Retinal pigment epithelial cell (primary cell): ENCODE measurements around the gene SAMD5.

Source experiments
- DNase-seq: peaks from one replicate; pipeline ENCODE4 v3.0.0-alpha.2; 2010; ENCODE audit warnings: low read depth
- H3K4me3 ChIP-seq: 2 replicates; pipeline ENCODE4 v1.5.1; 2011; ENCODE audit warnings: mild to moderate bottlenecking, low read length, control low read depth, moderate library complexity
- TF ChIP-seq, protein P1 (sequence below): conservative IDR thresholded peaks from 2 replicates; pipeline ENCODE4 v1.5.1; 2011; ENCODE audit warnings: low read depth, low read length, control low read depth, inconsistent platforms

Gene SAMD5

DNA sequence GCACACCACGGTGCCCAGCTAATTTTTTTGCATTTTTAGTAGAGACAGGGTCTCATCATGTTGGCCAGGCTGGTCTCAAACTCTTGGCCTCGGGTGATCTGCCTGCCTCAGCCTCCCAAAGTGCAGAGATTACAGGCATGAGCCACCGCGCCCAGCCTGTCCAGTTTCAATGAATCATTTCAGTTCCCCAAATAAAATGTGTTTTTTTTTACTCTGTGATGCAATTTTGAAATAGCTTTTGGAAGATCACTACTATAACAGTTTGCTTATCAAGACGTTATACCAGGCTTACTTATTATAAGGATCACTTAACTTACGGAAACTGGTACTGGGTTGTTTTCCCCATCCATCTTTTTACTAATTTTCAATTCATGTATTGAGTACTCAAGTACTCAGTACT, 80.0 kb downstream of the SAMD5 start:
- DNase-seq = no peak
- H3K4me3 ChIP-seq = no peak overlapping the region
- TF ChIP-seq, protein P1, sequence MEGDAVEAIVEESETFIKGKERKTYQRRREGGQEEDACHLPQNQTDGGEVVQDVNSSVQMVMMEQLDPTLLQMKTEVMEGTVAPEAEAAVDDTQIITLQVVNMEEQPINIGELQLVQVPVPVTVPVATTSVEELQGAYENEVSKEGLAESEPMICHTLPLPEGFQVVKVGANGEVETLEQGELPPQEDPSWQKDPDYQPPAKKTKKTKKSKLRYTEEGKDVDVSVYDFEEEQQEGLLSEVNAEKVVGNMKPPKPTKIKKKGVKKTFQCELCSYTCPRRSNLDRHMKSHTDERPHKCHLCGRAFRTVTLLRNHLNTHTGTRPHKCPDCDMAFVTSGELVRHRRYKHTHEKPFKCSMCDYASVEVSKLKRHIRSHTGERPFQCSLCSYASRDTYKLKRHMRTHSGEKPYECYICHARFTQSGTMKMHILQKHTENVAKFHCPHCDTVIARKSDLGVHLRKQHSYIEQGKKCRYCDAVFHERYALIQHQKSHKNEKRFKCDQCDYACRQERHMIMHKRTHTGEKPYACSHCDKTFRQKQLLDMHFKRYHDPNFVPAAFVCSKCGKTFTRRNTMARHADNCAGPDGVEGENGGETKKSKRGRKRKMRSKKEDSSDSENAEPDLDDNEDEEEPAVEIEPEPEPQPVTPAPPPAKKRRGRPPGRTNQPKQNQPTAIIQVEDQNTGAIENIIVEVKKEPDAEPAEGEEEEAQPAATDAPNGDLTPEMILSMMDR = no peak

- DNase-seq = no peak
- TF ChIP-seq, protein P1 = no peak
- no peak overlapping the region for H3K4me3 ChIP-seq
These were observed 81.3 kb downstream of the SAMD5 start for GRCh38 chr6:147589739-147590250.

DNA sequence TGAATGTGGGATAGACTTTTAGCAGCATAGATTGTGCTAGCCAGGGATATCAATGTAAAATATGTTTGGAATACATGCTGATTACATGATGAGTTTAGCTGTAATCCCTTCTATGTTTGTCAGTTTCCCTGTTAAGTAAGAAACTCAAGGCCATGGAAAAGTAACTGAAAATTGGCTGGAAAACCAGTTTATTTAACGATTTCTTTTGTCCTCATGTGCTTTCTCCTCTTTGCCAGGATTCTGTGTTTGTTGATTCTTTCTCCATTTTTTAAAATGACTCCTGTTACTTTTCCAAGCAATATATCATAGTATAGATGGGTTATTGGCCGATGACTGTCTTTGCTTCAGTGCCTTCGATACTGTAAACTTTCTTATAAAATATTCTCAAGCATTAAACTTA, 87.5 kb downstream of the SAMD5 start:
- H3K4me3 ChIP-seq = no peak overlapping the region
- TF ChIP-seq, protein P1 = no peak
- DNase-seq = no peak

DNA sequence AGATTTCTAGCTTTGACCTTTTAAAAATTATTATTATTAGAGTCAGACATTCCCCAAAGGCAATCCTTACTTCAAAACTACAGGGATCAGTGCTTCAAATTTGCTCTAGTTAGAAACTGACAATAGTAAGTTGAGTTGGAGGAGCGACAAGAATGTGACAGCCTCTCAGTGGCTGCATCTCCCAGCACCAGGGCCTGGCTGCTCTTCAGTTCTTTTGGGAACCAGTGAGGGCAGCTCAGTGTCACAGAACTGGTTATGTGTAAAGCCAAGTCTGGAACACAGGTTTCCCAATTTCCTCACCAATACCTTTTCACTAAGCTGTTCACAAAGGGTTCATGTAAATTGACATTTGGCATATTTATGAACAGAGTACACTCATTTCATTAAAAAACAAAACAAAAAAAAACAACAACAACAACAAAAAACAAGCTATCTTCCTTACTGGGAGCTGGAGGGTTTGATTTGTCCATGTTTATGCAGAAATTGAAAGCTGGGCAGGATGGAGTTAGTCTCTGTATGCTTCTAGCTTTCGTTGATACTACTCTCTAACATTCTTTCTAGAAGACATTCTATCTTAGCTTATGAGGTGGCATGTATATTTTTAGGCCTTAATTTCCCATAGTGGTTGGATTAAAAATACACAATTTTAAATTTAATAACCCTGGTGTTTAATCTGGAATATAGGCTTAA, 95.0 kb downstream of the SAMD5 start:
- no peak overlapping the region for H3K4me3 ChIP-seq
- TF ChIP-seq, protein P1 = no peak
- no peak for DNase-seq

DNA sequence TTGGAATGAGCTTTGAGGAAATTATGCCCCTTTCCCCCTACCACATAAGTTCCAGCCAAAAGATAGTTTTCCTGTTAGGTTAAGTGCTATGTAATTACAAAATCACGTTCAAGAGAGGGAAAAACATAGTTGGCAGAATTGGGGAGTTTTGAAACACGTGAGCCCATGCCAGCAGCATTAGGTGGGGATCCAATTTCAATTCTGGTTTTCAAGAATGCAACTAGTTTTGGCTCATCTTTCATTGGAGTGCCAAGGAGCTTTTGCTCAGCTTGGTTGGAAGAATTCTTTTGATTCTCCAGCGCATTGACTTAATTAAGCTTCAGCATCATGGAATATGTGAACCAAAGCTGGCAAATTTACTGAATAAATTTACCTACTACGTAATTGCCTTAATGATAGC, 95.9 kb downstream of the SAMD5 start:
- no peak for DNase-seq
- no peak overlapping the region for H3K4me3 ChIP-seq
- TF ChIP-seq, protein P1 = no peak

DNA sequence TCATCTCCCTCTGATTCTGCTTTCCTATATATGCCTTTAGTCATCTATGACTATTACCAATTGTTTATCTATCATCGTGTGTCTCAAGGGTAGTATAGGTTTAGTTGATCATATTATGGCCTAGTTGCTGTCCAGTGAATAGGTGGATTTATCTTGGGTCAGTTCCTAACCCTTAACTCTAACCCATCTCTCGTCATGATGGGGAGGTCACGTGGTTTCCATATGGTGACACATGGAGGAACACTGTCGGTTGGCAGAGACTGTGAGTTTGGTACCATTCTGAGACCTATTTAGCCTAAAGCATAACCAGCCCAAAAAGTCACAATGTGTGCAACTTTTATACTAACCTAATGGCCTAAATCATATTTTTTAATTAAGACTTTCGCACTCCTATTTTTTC, 103.5 kb downstream of the SAMD5 start:
- DNase-seq = no peak
- TF ChIP-seq, protein P1 = no peak
- H3K4me3 ChIP-seq = no peak overlapping the region

DNA sequence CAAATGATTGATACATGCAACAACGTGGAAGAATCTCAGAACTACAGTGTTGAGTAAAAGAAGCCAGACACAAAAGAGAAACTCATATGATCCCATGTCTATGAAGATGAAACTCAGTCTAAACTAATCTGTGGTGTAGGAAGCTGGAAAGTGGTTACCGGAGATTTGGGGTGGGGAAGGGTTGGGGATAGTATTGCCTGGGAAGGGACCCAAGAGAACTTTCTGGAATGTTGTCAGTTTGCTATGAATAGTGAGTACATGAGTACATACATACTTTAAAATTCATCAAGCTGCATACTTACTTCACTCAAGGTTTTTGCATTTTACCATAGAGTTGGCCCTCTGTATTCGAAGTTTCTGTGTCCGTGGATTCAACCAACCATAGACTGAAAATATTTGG, 106.0 kb downstream of the SAMD5 start:
- H3K4me3 ChIP-seq = no peak overlapping the region
- no peak for DNase-seq
- TF ChIP-seq, protein P1 = no peak
